Ovary (tissue), 3 donors: ENCODE measurements around the gene KCNIP3.
"Not testable (repeated sequence)": the region's sequence is repeated elsewhere in the genome, so short reads cannot be mapped to it uniquely, and the experiment has no call there.

ENCODE experiments used
- CTCF ChIP-seq, 3 donors: fragments of 450-650 bp in 2 of 3; fragments of 200-600 bp in 1 of 3; IDR thresholded peaks; one replicate each; pipeline versions ENCODE4 v1.5.1 to v1.8.0; 2016 to 2022; ENCODE audit warnings: antibody characterized with exemption in 3 of 3, mild to moderate bottlenecking in 1 of 3
- POLR2A ChIP-seq: fragments of 450-650 bp; IDR thresholded peaks from one replicate; pipeline ENCODE4 v1.6.1; 2017; ENCODE audit warnings: antibody characterized with exemption, mild to moderate bottlenecking, moderate library complexity
- donor health status: DM: no; HTN: no; CAD: no.

GRCh38 chr2:95429748-95430467 lies 132.8 kb downstream of the KCNIP3 start:
- not testable (repeated sequence) for TF ChIP-seq CTCF (IDR thresholded peaks at IDR 0.05); POLR2A
